Fibroblast of peridontal ligament (primary cell): ENCODE data around the gene CPEB1.
"Not testable (repeated sequence)": the region's sequence is repeated elsewhere in the genome, so short reads cannot be mapped to it uniquely, and the experiment has no call there.

Experiments
- DNase-seq: peaks from one replicate; pipeline ENCODE4 v3.0.0-alpha.2; 2010; ENCODE audit errors: extremely low read depth

Gene CPEB1

DNA sequence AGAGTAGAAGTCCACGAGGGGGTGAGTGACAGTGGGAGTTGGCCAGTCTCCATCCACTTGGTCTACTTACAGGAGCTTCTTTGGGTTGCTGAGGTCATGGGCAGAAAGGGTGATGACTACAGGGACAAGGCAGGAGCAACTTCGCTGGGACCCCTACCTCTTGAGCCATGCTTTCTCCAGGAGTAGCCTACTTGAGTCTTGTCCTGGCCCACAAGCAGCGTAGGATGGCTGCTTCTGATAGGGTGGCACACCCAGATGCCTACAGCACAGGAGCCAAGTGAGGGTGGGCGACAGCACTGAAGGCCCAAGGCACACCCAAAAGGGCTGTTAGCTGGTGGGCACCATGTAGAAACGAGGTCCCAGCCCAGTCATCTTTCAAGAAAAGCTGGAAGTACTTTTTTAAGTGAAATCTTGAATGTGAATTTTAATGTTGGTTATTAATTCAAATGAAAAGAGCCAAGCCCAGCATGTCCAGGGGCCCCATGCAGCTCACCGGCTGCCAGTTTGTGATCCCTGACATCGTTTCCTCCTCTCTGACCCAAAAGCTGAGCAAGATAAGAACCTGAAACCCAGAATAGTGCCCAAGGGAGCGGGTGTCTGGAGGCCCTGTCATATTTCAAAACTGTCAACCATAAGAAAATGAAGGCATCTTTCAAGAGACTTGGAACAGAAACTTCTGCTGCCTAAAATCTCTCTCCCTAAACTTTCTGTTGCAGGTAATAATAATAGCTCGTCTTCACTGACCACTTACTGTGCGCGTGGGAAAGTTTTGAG is 2.2 kb upstream of the CPEB1 start:
- DNase-seq: no peak

DNA sequence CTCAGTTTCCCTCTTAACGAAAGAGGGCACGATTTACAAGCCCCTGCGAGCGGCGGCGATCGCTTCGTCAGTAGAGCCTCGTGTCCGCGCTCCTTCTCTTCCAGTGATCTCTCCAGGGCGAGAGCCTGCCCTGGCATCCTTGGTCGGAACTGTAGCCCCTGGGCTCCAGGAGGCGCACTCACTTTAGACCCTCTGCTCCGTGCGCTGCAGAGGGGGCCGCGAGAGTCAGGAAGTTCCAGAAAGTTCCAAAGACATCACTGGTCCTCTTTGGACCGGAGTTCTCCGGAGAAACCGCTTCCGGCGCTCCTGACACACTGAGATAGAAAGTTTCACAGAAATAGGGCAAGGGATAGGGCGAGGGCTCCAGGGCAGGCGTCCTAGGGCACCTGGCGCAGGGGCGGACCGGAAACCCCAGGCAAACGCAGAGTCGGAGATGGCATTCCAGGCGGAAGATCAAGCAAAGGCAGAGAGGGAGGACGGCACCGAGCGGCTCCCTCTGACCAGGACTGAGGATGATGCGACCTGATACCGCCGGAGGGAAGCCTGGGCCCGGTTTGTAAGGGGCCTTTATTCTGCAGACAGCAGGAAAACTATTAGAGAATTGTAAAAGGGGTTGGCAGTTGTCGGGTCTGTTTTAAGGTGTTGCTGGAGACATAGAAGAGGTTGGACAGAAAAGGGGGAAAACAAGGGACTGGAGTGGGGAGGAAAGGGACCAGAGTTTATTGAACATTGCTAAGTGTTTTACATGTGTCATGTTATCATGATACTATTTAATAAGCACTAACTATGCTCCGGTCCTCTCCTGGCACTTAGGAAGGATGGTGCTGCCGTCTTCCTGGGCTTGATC is 1.3 kb upstream of the CPEB1 start:
- DNase-seq: no peak

DNA sequence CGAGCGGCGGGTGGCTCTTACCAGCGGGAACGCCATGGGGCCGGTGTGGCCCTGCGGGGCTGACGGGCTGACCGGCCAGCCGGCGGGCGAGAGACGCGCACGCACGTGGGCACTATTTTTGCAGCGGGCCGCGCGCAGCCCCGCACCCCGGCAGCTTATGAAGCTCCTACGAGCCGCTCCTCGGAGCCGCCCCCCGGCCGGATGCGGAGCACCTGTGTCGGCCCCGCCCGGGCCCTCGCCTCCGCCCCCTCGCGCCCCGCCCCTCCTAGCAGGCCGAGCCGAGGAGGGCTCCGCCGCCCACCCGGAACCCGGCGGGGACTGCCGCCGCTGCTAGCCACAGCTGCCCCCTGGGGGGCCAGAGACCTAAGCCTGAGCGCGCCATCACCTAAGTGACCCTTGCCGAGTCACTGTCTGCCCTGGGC is 683 bp upstream of the CPEB1 start:
- DNase-seq: no peak

DNA sequence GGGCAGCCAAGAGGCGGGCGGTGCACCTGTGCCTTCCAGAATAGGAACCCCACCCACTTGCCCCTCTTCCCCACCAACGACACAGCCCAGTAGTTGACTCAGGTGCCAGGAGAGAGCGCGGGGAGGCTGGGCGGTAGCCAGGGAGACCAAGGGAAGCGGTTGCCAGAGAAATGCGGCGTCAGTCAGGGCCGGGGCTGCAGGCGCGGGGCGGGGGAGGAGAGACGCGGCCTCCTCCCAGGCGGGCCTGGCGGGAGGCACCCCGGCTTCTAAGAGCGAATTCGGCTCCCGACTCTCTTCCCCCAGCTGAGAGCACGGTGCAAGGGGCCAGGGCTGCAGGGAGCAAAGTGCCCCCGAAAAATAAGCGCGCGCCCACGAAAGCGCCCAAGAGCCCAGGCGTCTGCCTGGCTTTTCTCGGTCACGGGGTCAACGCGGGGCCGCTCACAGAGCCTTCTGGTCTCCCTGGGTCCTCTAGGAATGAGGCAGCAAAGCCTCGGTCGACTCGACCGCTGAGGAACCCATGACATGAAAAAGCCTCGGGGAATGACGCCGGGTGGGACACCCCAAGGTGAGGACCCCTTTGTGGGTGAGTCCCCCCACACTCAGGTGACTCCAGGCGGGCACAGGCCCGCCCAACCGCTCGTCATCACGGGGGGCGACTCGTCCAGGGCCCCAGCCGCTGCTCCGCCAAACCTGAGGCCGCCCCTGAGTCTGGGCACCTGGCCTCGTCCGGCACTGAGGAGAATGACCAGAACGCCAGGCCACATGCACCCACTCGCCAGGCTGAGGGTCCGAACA is 716 bp downstream of the CPEB1 start:
- no peak for DNase-seq

DNA sequence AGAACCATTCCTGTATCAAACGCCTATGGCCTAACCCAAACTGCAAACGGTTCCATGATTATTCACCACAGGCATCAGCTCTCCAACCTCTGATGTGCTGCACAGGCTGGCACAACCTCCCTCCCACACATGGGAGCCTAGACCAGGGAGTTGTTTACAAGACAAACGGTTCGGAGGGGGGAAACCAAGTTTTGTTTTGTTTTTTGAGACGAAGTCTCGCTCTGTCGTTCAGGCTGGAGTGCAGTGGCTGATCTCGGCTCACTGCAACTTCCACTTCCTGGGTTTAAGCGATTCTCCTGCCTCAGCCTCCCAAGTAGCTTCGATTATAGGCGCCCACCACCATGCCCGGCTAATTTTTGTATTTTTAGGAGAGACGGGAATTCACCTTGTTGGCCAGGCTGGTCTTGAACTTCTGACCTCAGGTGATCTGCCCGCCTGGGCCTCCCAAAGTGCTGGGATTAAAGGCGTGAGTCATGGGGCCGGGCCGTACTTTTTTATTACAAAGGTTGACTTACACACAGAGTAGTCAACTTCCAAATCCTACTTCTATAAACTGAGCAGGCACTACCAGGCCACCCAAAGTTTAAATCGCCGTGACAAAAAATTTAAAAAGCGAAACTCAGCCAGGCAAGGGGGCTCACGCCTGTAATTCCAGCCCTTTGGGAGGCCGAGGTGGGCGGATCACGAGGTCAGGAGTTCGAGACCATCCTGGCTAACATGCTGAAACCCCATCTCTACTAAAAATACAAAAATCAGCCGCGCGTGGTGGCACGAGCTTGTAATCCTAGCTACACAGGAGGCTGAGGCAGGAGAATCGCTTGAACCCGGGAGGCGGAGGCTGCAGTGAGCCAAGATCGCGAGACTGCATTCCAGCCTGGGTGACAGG is 2.0 kb downstream of the CPEB1 start:
- not testable (repeated sequence) for DNase-seq

DNA sequence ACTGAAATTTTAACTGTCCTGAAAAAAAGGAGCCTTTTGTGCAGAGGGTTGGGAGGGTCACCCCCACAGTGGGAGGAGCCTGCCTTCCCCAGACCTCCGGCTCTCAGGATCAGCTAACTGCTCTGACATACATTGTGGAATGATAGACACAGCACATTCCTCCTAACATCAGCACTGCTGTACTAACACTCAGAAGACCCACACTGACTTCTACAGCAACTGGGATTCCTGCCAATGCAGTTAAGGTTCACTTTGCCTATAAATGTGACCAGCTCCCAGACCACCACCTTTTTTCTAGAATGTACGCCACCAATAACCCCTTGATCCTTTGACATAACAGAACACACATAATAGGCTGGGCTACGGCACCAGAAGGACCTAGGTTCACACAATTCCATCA is 3.2 kb downstream of the CPEB1 start:
- no peak for DNase-seq

DNA sequence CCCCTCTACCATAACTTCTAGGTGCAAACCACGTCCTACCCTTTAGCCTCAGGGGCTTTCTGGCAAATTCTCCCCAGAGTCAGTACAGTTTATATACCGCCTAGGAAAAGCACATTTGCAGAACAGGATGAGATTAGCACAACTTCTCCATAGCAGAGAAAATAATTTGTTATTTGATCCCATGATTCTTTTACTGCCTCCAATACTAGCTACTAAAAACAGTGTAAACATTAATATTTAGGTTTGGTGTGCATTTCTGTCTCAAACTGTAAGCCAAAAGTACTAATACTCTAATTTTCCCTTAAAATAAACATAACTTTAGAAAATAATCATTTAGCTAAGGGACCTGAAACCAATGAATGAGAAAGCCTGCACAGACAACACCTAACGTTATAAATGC is 4.5 kb downstream of the CPEB1 start:
- DNase-seq: no peak

DNA sequence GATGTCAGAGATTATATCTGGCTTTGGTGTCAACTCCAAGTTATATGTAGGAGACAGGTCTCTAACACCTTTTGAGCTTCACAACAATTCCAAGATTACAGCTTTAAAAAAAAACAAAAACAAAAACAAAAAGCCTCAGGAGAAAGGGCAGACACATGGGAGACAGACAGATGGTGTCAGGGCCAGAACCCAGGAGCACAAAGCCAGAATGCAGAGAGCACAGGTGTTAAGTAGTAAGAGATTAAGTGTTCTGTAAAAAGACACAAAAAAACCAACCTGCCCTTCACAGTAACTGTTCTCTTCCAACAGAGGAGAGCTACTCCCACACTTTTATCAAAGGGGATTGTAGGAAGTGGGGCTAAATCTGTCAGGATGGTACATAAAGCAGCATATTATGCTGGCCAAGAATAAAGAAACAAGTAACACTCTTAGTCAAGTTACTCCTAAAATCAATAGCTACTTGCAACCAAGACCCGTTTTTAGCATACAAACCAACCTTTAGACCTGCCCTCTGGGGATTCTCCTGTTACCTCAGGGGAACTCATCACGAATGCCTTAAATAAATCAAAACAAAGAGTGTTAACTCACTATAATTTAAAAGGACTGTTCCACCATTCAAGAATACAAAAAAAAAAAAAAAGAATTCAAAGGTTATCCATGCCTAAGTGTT is 5.9 kb downstream of the CPEB1 start:
- DNase-seq: no peak

DNA sequence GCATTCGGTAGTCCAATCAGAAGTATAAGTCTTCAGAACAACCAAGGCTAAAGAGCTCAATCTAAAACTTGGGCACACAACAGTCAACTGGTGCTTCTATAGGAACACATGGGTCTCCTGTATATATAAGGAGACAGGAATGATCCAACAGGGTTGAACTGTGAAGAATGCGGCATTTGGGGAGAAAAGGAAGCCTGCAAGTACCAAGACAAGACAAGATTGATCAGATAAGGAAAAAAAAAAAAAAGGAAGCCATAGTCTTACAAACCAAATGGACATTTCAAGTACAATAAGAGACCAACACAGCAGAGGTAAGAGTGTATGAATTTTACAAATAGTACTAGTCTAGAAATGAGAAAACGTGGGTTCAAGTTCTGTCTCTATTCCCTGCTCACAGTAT is 6.5 kb downstream of the CPEB1 start:
- no peak for DNase-seq

DNA sequence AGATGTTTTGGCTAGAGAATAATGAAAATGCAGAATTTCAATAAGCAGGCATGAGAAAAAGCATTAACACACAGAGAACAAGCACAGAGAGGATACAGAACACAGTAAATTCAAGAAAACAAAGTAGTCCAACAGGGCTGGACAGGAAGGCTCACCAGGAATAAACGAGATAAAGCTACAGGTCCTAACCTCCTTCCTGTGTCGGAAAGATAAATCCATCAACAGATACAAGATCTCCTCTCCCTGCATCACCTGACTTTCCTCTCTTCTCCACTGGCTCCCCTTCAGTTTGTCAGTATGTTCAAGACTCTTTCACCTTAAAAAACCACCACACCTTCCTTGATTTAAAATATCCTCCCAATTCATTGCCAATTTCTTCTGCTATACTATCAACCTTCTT is 11.4 kb downstream of the CPEB1 start:
- no peak for DNase-seq

DNA sequence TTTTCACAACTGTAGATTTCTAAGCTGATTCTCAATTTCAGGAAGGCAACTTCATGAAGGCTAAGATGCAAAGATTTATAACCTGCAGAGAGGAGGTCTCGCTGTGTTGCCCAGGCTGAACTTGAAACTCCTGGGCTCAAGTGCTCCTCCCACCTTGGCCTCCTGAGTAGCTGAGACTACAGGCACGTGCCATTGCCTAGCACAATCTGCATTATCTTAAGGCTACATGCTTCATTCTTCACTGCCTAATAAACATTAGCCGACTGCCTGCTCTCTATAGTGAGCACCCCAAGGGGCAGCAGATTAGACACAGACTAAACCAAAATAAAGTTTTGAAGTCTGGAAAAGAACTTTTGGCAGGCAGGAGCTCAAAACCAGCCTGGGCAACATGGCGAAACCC is 17.1 kb downstream of the CPEB1 start:
- no peak for DNase-seq

DNA sequence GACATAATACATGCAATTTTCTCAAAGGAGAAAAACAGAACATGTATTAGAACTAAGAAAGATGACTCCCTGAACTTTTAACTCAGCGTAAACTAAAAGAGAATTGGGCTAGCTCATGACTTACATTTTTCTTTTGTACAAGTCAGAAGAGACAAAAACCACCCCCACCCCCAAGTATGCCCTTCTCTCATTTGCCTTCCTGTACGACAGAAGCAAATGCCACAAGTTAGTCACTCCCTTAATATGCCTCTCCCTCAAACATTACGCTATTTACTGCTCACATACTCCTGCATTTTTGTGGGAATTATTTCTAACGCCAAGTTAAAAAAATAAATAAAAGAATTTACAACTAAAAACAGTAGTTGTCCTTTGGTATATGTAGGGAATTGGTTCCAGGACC is 22.0 kb downstream of the CPEB1 start:
- no peak for DNase-seq

DNA sequence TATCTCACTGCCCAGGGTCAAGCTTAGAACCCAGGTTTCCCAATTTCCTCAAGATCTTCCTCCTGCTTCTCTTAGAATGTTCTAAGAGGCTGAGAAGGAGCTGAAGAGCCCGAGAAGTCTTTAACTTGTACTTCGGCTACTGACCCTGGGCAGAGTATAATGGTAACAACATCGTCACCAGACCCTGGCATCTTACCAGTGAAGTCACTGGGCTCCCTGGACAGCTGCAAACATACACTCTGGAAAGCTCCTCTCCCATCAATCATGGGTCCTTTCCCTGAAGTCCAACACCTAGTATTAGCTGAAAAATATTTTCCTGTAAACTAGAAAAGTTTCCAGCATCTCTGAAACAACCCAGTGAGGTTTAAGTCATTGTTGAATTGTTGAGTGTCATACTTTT is 22.7 kb downstream of the CPEB1 start:
- DNase-seq: no peak

DNA sequence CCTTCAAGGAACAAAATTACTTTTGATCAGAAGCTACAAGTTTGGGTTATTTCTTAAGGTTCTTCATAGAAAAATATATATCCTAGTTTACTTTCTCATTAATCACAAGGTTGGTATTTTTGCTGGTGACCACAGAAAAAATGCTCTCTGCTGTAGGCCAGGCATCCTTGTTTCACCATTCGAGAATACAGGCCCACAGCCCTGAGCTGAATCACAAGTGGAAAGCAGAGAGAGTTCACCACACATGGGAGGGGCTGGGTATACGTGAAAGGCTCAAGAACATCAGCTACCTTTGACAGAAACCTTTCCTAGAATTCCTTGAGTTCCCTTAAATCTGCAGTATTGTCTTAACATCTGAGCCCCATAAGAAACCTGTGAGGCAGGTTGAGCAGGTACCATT is 23.2 kb downstream of the CPEB1 start:
- peak; percentile 29 for DNase-seq

DNA sequence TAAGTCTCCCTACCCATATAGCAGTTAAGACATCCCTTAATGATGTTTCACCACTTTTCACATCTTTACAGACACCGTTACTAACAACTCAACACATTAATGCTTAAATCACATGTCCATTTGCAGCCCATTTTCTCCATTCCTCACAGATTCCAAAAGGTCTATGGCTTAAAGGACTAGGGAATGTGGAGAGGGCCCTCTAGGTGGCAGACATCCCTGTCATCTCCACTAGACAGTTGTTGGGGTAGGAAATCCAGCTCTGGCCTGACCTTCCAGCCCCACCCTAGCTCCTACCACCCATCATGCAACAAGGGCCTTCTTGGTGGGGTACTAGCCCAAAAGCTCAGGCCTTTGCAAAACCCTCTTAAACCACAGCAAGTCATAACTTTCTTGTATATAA is 25.2 kb downstream of the CPEB1 start:
- no peak for DNase-seq

DNA sequence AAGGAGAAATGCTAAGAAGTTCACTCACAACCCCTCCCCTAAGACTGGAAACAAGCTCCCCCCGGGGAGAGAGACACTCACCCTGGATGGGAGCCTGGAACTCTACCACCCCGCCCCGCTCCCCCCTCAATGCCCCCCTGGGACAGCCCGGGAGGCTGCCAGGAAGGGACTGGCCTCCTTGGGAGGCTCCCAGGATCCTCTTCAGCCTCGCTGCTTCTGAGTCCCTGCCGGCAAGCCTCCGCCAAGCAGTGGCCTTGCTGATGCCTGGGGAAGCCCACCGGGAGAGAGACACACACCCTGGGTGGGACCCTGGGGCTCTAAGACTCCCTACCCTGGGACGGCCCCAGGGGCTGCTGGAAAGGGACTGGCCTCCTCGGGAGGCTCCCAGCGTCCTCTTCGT is 33.4 kb downstream of the CPEB1 start:
- DNase-seq: no peak

DNA sequence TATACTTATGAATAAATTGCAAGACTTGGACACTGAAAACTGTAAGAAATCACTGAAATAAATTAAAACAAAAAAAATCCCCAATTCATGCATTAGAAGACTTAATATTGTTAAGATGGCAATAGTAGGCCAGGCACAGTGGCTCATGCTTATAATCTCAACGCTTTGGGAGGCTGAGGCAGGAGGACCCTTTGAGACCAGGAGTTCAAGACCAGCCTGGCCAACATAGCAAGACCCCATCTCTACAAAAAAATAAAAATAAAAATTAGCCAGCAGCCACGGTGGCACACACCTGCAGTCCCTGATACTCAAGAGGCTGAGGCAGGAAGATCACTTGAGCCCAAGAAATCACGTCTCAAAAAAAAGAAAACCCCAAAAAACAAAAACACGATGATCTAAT is 35.8 kb downstream of the CPEB1 start:
- no peak for DNase-seq

DNA sequence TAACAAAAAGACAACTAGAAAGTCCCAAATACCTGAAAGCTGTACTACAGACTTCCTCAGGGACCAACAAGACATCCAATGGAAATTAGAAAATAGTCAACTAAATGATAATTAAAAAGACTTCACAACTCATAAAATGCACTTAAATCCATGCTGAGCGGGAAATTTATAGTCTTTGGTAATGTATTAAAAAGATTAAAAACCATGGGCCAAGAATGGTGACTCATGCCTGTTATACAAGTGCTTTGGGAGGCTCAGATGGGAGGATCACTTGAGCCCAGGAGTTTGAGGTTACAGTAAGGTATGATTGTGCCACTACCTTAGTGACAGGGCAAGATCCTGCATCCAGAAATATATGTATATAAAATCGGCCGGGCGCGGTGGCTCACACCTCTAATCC is 45.0 kb downstream of the CPEB1 start:
- DNase-seq: no peak

DNA sequence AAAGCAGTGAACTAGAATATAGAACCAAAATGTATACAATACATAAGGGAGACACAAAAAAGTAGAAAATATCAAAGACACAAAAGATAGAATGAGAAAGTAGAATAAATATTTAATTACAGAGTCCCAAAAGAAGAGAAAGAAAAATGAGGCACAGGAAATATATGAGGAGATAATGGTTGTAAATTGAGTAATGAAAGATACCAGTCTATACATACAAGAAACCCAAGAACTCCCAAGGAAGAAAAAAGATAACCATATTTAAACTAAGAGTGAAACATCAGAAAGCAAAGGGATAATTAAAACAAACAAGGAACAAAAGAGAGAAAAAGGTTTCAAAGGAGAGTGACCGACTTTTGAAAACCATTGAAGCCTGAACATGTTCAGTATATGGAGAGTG is 47.3 kb downstream of the CPEB1 start:
- no peak for DNase-seq

DNA sequence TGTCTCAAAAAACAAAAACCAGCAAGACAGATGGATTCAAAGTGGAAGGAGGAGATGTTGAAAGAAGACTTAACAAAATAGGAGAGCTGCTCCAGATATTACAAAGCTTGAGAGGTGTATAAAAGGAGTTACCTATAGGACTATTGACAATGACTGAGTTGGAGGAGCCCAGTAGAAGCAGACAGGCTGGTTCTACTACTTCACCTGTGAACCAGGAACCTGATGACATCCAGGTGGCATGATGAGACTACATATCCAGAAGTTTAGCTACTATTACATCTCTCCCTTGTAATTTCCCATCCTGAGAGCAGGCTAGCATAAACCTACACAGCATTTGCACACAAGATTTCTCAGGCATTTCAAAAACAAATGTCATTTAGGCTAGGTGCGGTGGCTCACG is 49.3 kb downstream of the CPEB1 start:
- DNase-seq: no peak

DNA sequence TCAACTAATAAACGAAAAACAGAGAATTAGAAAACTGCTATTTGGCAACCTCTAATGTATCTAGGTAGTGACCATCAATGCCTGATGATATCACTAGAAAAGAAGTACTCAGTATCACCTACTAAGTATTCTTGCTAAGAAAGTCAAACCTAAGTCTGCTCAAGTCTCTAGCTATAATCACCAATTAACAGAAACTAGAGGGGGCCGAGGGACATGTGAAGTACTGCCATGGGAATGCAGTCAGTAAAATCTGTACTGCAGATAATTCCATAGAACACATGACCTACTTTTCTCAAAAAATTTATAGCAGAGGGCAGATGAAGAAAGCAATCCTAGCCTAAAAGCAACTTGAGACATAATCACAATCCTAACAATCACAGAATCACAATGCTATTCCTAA is 51.4 kb downstream of the CPEB1 start:
- no peak for DNase-seq
